Upper lobe of left lung (tissue), 4 donors: ENCODE measurements around the gene CCDC138.

Experiments used
- CTCF ChIP-seq, 6 experiments: fragments of 450-650 bp in 4 of 6; fragments of 200-600 bp in 2 of 6; sonication (generic) in 2 of 6; IDR thresholded peaks; one replicate each; pipeline ENCODE4 v1.5.1; 2016 to 2019; ENCODE audit warnings: antibody characterized with exemption in 6 of 6
- POLR2AphosphoS5 ChIP-seq, 2 donors: sonication (generic); formaldehyde crosslinking; IDR thresholded peaks; one replicate each; pipeline ENCODE4 v1.5.1; 2017; ENCODE audit warnings: antibody characterized with exemption in 2 of 2

- TF ChIP-seq POLR2AphosphoS5 (IDR thresholded peaks at IDR 0.05) (no peak), CTCF (IDR thresholded peaks at IDR 0.05) (no peak)
Measured at GRCh38 chr2:108776475-108776874, 10.1 kb upstream of the CCDC138 start.
